Hepatocyte (in vitro differentiated cells): ENCODE data around the gene CCDC106. TPM values are rescaled to one million over a fixed set of nuclear protein-coding genes. Genes with fewer than 3 reads are reported as not detected.

Experiments
- DNase-seq: peaks from one replicate; pipeline ENCODE4 v3.0.0-alpha.2; 2016; ENCODE audit warnings: low spot score
- H2AFZ ChIP-seq: fragments of 200-600 bp; sonication (generic); 2 replicates; pipeline ENCODE4 v1.6.0; 2016; ENCODE audit warnings: antibody characterized with exemption, mild to moderate bottlenecking
- H3K27ac ChIP-seq: fragments of 200-600 bp; sonication (generic); 2 replicates; pipeline ENCODE4 v1.5.1; 2016; ENCODE audit warnings: mild to moderate bottlenecking
- H3K27me3 ChIP-seq: fragments of 200-600 bp; sonication (generic); 2 replicates; pipeline ENCODE4 v1.6.1; 2016
- H3K36me3 ChIP-seq: fragments of 200-600 bp; sonication (generic); replicated peaks from 2 replicates; pipeline ENCODE4 v1.5.1; 2016; ENCODE audit warnings: low read depth; ENCODE audit not compliant: insufficient read depth
- H3K4me1 ChIP-seq: fragments of 200-600 bp; sonication (generic); 2 replicates; pipeline ENCODE4 v1.5.1; 2016; ENCODE audit warnings: mild to moderate bottlenecking, moderate library complexity; ENCODE audit not compliant: insufficient read depth
- H3K4me2 ChIP-seq: fragments of 200-600 bp; sonication (generic); 2 replicates; pipeline ENCODE4 v1.6.0; 2016
- H3K4me3 ChIP-seq: fragments of 200-600 bp; sonication (generic); 2 replicates; pipeline ENCODE4 v1.5.1; 2016; ENCODE audit warnings: mild to moderate bottlenecking
- H3K79me2 ChIP-seq: fragments of 200-600 bp; sonication (generic); 2 replicates; pipeline ENCODE4 v1.6.0; 2017; ENCODE audit warnings: mild to moderate bottlenecking
- H3K9me2 ChIP-seq: fragments of 200-600 bp; sonication (generic); replicated peaks from 2 replicates; pipeline ENCODE4 v1.6.0; 2017; ENCODE audit warnings: mild to moderate bottlenecking; ENCODE audit not compliant: insufficient read depth
- H3K9me3 ChIP-seq: fragments of 200-600 bp; sonication (generic); 2 replicates; pipeline ENCODE4 v1.5.1; 2016; ENCODE audit warnings: low read depth, mild to moderate bottlenecking
- H4K20me1 ChIP-seq: fragments of 200-600 bp; sonication (generic); 2 replicates; pipeline ENCODE4 v1.6.0; 2016; ENCODE audit warnings: mild to moderate bottlenecking; ENCODE audit not compliant: insufficient read depth, poor library complexity, severe bottlenecking
- EZH2 ChIP-seq: fragments of 200-600 bp; sonication (generic); IDR thresholded peaks from 2 replicates; pipeline ENCODE4 v1.6.1; 2016; ENCODE audit warnings: antibody characterized with exemption, mild to moderate bottlenecking, borderline replicate concordance
- EZH2phosphoT487 ChIP-seq: fragments of 200-600 bp; sonication (generic); IDR thresholded peaks from one replicate; pipeline ENCODE4 v1.6.1; 2018; ENCODE audit warnings: antibody characterized with exemption, mild to moderate bottlenecking, low read depth, moderate library complexity; ENCODE audit not compliant: unreplicated experiment, severe bottlenecking
- WGBS: methylation state at CpG from one replicate; pipeline ENCODE4 v1.1.6; 2016; ENCODE audit warnings: low lambda C conversion rate; ENCODE audit errors: missing lambda C conversion rate; 5-methylcytosine and 5-hydroxymethylcytosine counted together
- polyA plus RNA-seq: library from polyadenylated mRNA; unstranded; fragments of >200 nt; fragmentation: Nextera tagmentation; extraction: Ambion mirVana; gene quantifications from 2 replicates; pipeline ENCODE4 v1.2.1, GENCODE V29; 2016
- total RNA-seq: library from RNA; depleted of rRNA; stranded (reverse); fragments of >200 nt; gene quantifications from 2 replicates; pipeline ENCODE4 v1.2.3, GENCODE V29; 2014
- TF ChIP-seq, protein P1 (sequence below): fragments of 200-600 bp; sonication (generic); IDR thresholded peaks from 2 replicates; pipeline ENCODE4 v1.5.1; 2016; ENCODE audit warnings: antibody characterized with exemption, mild to moderate bottlenecking; ENCODE audit not compliant: poor library complexity

The CCDC106 gene
- total and polyA plus RNA-seq, 2 experiments from 2014 or later, result 18.3 to 31.7 TPM

DNA sequence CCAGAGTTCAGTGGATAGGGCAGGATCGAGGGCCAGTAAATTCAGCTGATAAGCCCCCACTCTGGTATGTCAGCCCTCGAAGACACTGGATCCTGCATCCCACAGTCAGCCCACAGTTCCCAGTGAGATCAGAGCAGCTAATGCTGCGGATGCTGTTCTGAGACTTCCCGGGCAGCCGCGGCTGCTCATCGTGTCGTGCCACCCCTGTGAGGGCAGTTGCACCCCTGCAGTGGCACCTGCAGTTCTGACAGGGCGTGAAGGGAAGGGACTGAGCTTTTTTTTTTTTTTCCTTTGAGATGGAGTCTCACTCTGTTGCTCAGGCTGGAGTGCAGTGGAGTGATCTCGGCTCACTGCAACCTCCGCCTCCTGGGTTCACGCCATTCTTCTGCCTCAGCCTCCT, 19.5 kb downstream of the CCDC106 start:
- H3K27me3 ChIP-seq, result no peaks in the 10 kb centered on the region
- no peak overlapping the region for H3K4me3 ChIP-seq
- peaks cover 86% of the 10 kb centered on the region for H3K79me2 ChIP-seq
- peaks cover 80% of the 10 kb centered on the region for H4K20me1 ChIP-seq
- 84% methylated on average over 12 of the region's 12 CpGs for WGBS
- H2AFZ ChIP-seq, result no peak overlapping the region
- TF ChIP-seq, protein P1, sequence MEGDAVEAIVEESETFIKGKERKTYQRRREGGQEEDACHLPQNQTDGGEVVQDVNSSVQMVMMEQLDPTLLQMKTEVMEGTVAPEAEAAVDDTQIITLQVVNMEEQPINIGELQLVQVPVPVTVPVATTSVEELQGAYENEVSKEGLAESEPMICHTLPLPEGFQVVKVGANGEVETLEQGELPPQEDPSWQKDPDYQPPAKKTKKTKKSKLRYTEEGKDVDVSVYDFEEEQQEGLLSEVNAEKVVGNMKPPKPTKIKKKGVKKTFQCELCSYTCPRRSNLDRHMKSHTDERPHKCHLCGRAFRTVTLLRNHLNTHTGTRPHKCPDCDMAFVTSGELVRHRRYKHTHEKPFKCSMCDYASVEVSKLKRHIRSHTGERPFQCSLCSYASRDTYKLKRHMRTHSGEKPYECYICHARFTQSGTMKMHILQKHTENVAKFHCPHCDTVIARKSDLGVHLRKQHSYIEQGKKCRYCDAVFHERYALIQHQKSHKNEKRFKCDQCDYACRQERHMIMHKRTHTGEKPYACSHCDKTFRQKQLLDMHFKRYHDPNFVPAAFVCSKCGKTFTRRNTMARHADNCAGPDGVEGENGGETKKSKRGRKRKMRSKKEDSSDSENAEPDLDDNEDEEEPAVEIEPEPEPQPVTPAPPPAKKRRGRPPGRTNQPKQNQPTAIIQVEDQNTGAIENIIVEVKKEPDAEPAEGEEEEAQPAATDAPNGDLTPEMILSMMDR, result no peak
- TF ChIP-seq EZH2phosphoT487 (no peak), EZH2 (no peak)
- H3K36me3 ChIP-seq, result peaks cover 4% of the 10 kb centered on the region
- H3K27ac ChIP-seq, result peak overlapping the region; percentile 65
- peaks cover 15% of the 10 kb centered on the region for H3K4me1 ChIP-seq
- DNase-seq, result no peak
- no peaks in the 10 kb centered on the region for H3K9me2 ChIP-seq
- peak overlapping the region; percentile 21 for H3K4me2 ChIP-seq
- no peaks in the 10 kb centered on the region for H3K9me3 ChIP-seq

DNA sequence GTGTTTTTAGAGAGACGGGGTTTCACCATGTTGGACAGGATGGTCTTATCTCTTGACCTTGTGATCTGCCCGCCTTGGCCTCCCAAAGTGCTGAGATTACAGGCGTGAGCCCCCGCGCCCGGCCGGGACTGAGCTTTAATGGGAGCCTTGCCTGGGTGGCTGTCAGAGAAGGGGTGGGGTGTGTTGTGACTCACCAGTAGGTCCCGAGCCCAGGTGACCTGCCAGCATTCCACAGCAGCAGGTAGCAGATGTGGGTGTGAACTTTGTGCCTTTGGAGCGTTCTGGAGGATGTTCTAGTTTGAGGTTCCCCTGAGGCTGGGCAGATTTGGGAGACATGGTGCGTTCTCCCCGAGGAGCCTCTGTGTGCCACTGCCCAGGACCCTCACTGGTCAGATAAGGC, 19.9 kb downstream of the CCDC106 start:
- Histone ChIP-seq H3K9me2 (no peaks in the 10 kb centered on the region), H3K4me2 (peak overlapping the region; percentile 66), H3K27me3 (no peaks in the 10 kb centered on the region), H2AFZ (no peak overlapping the region), H3K27ac (peak overlapping the region; percentile 75), H4K20me1 (peaks cover 82% of the 10 kb centered on the region), H3K4me1 (peaks cover 15% of the 10 kb centered on the region), H3K9me3 (no peaks in the 10 kb centered on the region), H3K79me2 (peaks cover 86% of the 10 kb centered on the region), H3K36me3 (no peaks in the 10 kb centered on the region), H3K4me3 (no peak overlapping the region)
- WGBS, result 72% methylated on average over 11 of the region's 11 CpGs
- TF ChIP-seq EZH2phosphoT487 (no peak), EZH2 (no peak)
- TF ChIP-seq, protein P1, result no peak
- DNase-seq, result peak; percentile 81

DNA sequence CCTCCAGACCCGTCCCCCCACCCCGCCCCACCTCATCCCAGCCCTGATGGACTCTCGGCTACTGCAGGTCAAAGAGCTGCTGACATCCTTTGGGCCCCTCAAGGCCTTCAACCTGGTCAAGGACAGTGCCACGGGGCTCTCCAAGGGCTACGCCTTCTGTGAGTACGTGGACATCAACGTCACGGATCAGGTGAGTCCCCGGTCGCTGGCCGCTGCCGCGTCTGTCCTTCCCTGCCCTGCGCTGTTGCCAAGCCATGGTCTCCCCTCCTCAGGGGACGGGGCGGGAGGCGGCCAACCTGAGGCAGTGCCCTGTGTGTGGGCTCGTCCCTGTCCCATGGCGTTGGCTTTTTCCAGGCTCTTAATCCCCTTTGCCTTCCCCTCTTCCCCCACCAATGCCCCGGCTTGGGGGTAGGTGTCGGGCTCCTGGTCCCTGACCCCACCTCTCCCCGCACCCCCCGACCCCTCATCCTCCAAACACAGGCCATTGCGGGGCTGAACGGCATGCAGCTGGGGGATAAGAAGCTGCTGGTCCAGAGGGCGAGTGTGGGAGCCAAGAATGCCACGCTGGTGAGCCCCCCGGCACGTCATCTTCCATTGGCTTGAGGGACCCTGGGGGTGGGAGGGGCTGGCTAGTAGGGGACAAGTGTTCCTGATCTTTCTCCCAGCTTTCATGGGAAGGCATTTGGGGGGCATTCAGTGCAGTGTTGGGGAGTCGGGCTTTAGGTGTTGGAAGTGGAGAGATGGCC, 20.8 kb downstream of the CCDC106 start:
- H3K27ac ChIP-seq, result peak overlapping the region; percentile 75

More for the DNA sequence above, 20.8 kb downstream of the CCDC106 start:
- Histone ChIP-seq H3K9me2 (no peaks in the 10 kb centered on the region), H3K9me3 (no peaks in the 10 kb centered on the region), H3K4me2 (peak overlapping the region; percentile 66), H3K36me3 (no peaks in the 10 kb centered on the region), H3K27me3 (no peaks in the 10 kb centered on the region), H3K4me3 (no peak overlapping the region), H2AFZ (no peak overlapping the region), H3K4me1 (peaks cover 15% of the 10 kb centered on the region), H3K79me2 (peaks cover 86% of the 10 kb centered on the region), H4K20me1 (peaks cover 82% of the 10 kb centered on the region)
- no peak for DNase-seq
- 97% methylated on average over 27 of the region's 30 CpGs for WGBS
- TF ChIP-seq EZH2, result no peak
- TF ChIP-seq, protein P1, result no peak
- TF ChIP-seq EZH2phosphoT487, result no peak
